Measurements from ENCODE around the gene SLC43A2.
"Not testable (repeated sequence)": the region's sequence is repeated elsewhere in the genome, so short reads cannot be mapped to it uniquely, and the experiment has no call there.

Gene SLC43A2

DNA sequence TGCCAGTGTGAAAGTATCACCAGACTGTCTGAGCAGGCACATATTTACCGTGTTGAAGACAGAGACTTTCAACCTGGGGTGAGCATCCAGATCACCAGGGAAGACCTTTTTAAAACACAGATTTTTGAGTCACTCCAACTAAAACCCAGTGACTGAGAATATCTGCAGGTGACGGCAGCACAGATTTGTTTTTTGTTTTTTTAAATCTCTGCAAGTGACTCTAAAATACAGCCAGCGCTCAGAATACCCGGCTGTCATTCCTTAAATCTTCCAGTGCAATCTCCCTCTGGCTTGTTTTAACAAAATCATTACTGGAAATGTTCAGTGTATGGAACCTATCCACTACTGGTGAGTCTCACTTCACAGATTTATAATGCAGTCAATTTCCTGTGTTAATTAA lies 92.9 kb downstream of the SLC43A2 start:
- DNase-seq (ENCODE audit: low spot score) = no peak

- no peak for DNase-seq (ENCODE audit: low spot score)
Measured at GRCh38 chr17:1533661-1534325, 94.8 kb downstream of the SLC43A2 start.

DNA sequence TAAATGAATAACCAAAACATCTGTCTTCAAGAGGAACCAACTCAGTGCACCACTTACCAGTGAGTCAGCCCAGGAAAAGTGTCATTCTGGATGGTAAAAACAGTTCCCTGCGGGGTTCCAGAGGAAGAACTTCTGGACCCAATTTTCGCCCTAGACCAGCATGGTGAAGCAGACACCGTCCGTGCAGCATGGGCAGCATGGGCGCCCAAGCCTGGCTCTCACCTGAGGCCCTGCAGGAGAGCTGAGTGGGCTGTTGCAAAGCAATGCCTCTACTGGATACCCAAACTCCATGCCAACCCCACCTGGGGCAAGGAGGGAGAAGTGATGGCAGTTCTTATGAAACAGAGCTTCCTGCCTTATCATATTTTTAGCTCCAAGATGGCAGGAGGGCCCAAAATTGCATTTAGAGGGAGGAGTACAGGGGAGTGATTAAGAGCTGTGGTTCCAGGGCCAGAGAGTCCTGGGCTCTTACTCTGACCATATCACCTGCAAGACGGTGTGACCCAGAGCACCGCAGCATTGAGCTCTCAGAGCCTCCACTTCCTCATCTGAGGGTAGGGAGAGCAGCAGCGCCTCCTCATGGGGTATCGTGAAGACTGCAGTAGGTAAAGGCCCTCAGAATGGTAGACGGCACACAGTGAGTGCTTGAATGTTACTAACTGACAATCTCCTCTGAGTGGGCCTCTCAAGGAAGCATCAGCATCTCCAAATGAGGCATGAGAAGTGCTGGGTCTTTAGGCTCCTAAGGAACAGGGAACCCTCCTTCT lies 95.6 kb downstream of the SLC43A2 start:
- no peak for DNase-seq (ENCODE audit: low spot score)

- no peak for DNase-seq (ENCODE audit: low spot score)
Measured at GRCh38 chr17:1529863-1530262, 98.8 kb downstream of the SLC43A2 start.

DNA sequence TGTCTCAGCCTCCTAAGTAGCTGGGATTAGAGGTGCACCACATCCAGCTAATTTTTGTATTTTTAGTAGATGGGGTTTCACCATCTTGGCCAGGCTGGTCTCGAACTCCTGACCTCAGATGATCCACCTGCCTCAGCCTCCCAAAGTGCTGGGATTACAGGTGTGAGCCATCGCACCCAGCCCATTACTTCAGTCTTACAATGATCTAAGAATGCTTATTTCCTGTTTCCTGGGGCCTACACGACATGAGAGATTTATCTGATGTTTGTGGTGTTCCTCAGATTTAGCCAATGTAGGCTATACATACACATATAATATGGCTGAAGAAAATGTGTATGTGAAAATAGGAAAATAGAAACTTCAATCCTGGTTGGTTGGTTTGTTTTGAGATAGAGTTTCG lies 101.8 kb downstream of the SLC43A2 start:
- DNase-seq (ENCODE audit: low spot score) = not testable (repeated sequence)

- no peak for DNase-seq (ENCODE audit: low spot score)
Measured at GRCh38 chr17:1522626-1523025, 106.0 kb downstream of the SLC43A2 start.

DNA sequence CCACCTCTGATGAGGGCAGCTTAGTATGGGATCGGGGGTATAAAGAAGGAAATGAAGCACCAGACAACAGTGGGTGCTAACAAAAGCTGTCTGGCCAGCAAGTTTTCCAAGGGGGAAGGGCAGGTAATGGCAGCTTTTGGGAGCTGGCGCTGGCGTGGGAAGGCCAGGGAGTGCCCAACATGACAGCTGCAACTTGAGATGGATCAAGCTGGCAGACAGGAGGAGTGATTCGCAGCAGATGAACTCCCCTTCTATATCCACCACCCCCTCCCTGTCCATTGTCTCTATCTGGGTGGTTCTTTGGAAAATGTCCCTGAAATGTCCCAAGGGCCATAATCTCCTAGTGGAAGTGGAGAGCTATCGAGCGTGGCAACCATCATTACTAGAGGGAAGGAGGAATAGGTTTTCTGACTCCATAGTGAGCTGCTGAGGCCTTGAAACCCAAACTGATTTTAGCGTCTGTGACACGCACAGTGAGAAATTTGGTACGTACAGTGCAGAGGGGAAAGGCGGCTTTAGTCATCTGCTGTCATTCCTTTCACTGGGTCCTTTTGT lies 107.5 kb downstream of the SLC43A2 start:
- no peak for DNase-seq (ENCODE audit: low spot score)

DNA sequence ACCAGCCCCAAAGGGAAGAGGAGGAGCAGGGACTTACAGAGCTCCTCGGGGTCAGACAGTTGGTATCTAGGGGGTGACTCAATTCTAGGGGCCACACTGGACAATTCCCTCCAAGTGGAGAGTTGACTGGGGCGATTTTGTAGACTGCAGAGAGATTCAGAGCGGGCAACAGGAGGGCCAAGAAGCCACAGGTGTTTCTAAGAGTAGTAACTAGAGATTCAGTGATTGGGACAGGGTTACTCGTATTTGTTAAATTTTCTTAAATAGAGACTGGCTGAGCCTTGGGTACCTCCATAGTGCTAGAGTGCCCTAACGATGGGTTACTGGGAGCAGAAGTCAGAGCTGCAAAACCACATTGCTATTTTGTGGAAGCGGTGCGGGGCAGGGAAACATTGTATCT lies 109.0 kb downstream of the SLC43A2 start:
- DNase-seq (ENCODE audit: low spot score) = no peak

All from putamen (tissue), 1 donor.